Motor neuron (in vitro differentiated cells): ENCODE measurements around the gene VPS50. TPM values are rescaled to one million over a fixed set of nuclear protein-coding genes. Genes with fewer than 3 reads are reported as not detected.

Source experiments
- ATAC-seq, 8 experiments: fragments of 200-7000 bp; cut with Tn5 transposase; replicated peaks in 6 of 8; 2 replicates each; pipeline ENCODE4 v1.8.0; 2021; ENCODE audit warnings: mild to moderate bottlenecking in 8 of 8, moderate library complexity in 8 of 8
- H3K27ac ChIP-seq, 2 donors: fragments of 250-450 bp; sonication (Bioruptor Pico); 2 replicates each; pipeline ENCODE4 v1.9.0; 2021; ENCODE audit warnings: antibody characterized with exemption in 2 of 2, mild to moderate bottlenecking in 2 of 2, moderate library complexity in 1 of 2
- H3K4me1 ChIP-seq, 2 donors: fragments of 250-450 bp; sonication (Bioruptor Pico); replicated peaks in 1 of 2; 2 replicates each; pipeline ENCODE4 v1.6.1; 2021; ENCODE audit warnings: antibody characterized with exemption in 2 of 2, mild to moderate bottlenecking in 2 of 2, moderate library complexity in 1 of 2
- H3K4me3 ChIP-seq, 5 donors: fragments of 250-450 bp; sonication (Bioruptor Pico); 2 replicates each; pipeline ENCODE4 v1.9.0; 2021; ENCODE audit warnings: antibody characterized with exemption in 5 of 5, mild to moderate bottlenecking in 5 of 5, moderate library complexity in 4 of 5
- WGBS, 10 experiments: fragments of 450-650 bp; shearing (Covaris generic); methylation state at CpG; one replicate each; pipeline ENCODE4 v1.0.0; 2022; 5-methylcytosine and 5-hydroxymethylcytosine counted together
- in situ Hi-C, 9 experiments: fragments of 400-800 bp; cut with MboI; loops; one replicate each; pipeline ENCODE4 v1.15.0; 2021; ENCODE audit warnings: low sequenced_read_pairs in 9 of 9, low pct_unique_long_range_greater_than_20kb in 2 of 9; ENCODE audit not compliant: unreplicated experiment in 9 of 9
- total RNA-seq, 8 experiments: library from RNA; unstranded; fragments of 300-600 nt; gene quantifications; 2 replicates each; pipeline versions ENCODE4 v1.2.3 to v1.2.4, GENCODE V29; 2022

VPS50 gene
- total RNA-seq, 8 experiments from 2014 or later, result 17.5 to 28.7 (median 21.3) TPM

- 0 to 64% (median 21%) methylated on average over 1 of the region's 1 CpG; no CpG with 5 or more reads in 4 of the 10 experiments for WGBS, 10 experiments
- H3K4me1 ChIP-seq, result no peaks in the 10 kb centered on the region
- no peak overlapping the region for H3K4me3 ChIP-seq
- ATAC-seq, result peak in 3 of 8 experiments; percentile 34 to 49 (median 38)
- H3K27ac ChIP-seq, result no peak overlapping the region
- in situ Hi-C loops, result no loop called here
These were observed 19.3 kb upstream of the VPS50 start for GRCh38 chr7:93212881-93213280.

GRCh38 chr7:93218997-93219827 lies 13.0 kb upstream of the VPS50 start:
- WGBS, 10 experiments, result 23 to 80% (median 56%) methylated on average over 2 to 10 of the region's 10 CpGs
- no peak for ATAC-seq
- in situ Hi-C loops, result no loop called here

GRCh38 chr7:93219868-93220267 lies 12.3 kb upstream of the VPS50 start:
- no peak overlapping the region for H3K4me3 ChIP-seq
- 0 to 100% (median 61%) methylated on average over 1 of the region's 1 CpG; no CpG with 5 or more reads in 2 of the 10 experiments for WGBS, 10 experiments
- in situ Hi-C loops, result loop anchor here in 1 of 9 experiments (10.0 kb wide), 1 partner anchor 45 kb away; no protein-coding TSS in a partner anchor
- no peak for ATAC-seq
- H3K27ac ChIP-seq, result no peak overlapping the region
- H3K4me1 ChIP-seq, result no peaks in the 10 kb centered on the region

More at GRCh38 chr7:93218997-93219827, 13.0 kb upstream of the VPS50 start:
- Histone ChIP-seq H3K4me1 (no peaks in the 10 kb centered on the region), H3K27ac (no peak overlapping the region), H3K4me3 (no peak overlapping the region)

- Histone ChIP-seq H3K27ac (no peak within 1 kb of the TSS), H3K4me3 (no peak within 1 kb of the TSS), H3K4me1 (peaks cover 0 to 2% of the 10 kb centered on the region in 2 donors)
- ATAC-seq, result peak in 1 of 8 experiments; percentile 45
- WGBS, 10 experiments, result 10 to 80% (median 43%) methylated on average over 1 to 2 of the region's 2 CpGs; no CpG with 5 or more reads in 2 of the 10 experiments
- in situ Hi-C loops, result loop anchor here in 2 of 9 experiments (10.0 to 25.0 kb wide), 2 partner anchors 52 to 336 kb away; partner anchors contain the start of gene CALCR (in 2 of the 2)
These were observed 5.9 kb upstream of the VPS50 start, which contains the start of gene HEPACAM2 for GRCh38 chr7:93226310-93226709. HEPACAM2 (minus strand) TSS chr7:93226469.

GRCh38 chr7:93228302-93228701 lies 3.9 kb upstream of the VPS50 start:
- no peak overlapping the region for H3K4me3 ChIP-seq
- in situ Hi-C loops, result loop anchor here in 2 of 9 experiments (10.0 to 25.0 kb wide), 2 partner anchors 54 to 334 kb away; partner anchors contain the start of gene CALCR (in 2 of the 2)
- 0 to 14% (median 0%) methylated on average over 1 to 2 of the region's 2 CpGs; no CpG with 5 or more reads in 3 of the 10 experiments for WGBS, 10 experiments
- no peak for ATAC-seq
- H3K27ac ChIP-seq, result no peak overlapping the region
- H3K4me1 ChIP-seq, result peaks cover 0 to 8% of the 10 kb centered on the region in 2 donors

GRCh38 chr7:93231259-93231658 lies 907 bp upstream of the VPS50 start:
- Histone ChIP-seq H3K4me3 (peak overlapping the region; percentile 58 to 85 (median 69)), H3K4me1 (peaks cover 0 to 11% of the 10 kb centered on the region in 2 donors), H3K27ac (no peak overlapping the region)
- WGBS, 10 experiments, result 32 to 100% (median 67%) methylated on average over 1 to 5 of the region's 5 CpGs; no CpG with 5 or more reads in 2 of the 10 experiments
- no peak for ATAC-seq
- in situ Hi-C loops, result loop anchor here in 2 of 9 experiments (25.0 kb wide), 1 partner anchor 331 kb away; the partner anchor contains the start of gene CALCR (in 2 of the 2)

- Histone ChIP-seq H3K4me1 (peaks cover 0 to 11% of the 10 kb centered on the region in 2 donors), H3K27ac (peak overlapping the region in 1 of 2 donors; percentile 43), H3K4me3 (peak overlapping the region; percentile 58 to 85 (median 69))
- 0 to 14% (median 0%) methylated on average over 1 to 6 of the region's 8 CpGs for WGBS, 10 experiments
- in situ Hi-C loops, result loop anchor here in 2 of 9 experiments (25.0 kb wide), 1 partner anchor 330 kb away; the partner anchor contains the start of gene CALCR (in 2 of the 2)
- peak; percentile 5 to 19 (median 11) for ATAC-seq
These were observed 480 bp downstream of the VPS50 start for GRCh38 chr7:93232673-93233018.

- ATAC-seq, result no peak
- in situ Hi-C loops, result loop anchor here in 2 of 9 experiments (25.0 kb wide), 1 partner anchor 327 kb away; the partner anchor contains the start of gene CALCR (in 2 of the 2)
- H3K4me3 ChIP-seq, result no peak overlapping the region
- H3K27ac ChIP-seq, result no peak overlapping the region
- 51 to 83% (median 69%) methylated on average over 1 to 2 of the region's 2 CpGs; no CpG with 5 or more reads in 3 of the 10 experiments for WGBS, 10 experiments
- peaks cover 0 to 11% of the 10 kb centered on the region in 2 donors for H3K4me1 ChIP-seq
These were observed 3.4 kb downstream of the VPS50 start for GRCh38 chr7:93235541-93235940.

- in situ Hi-C loops, result loop anchor here in 2 of 9 experiments (25.0 kb wide), 1 partner anchor 324 kb away; the partner anchor contains the start of gene CALCR (in 2 of the 2)
- WGBS, 10 experiments, result 74 to 100% (median 90%) methylated on average over 1 to 4 of the region's 4 CpGs; no CpG with 5 or more reads in 1 of the 10 experiments
- ATAC-seq, result no peak
- H3K27ac ChIP-seq, result no peak overlapping the region
- peaks cover 0 to 4% of the 10 kb centered on the region in 2 donors for H3K4me1 ChIP-seq
- no peak overlapping the region for H3K4me3 ChIP-seq
These were observed 6.0 kb downstream of the VPS50 start for GRCh38 chr7:93238131-93238530.

- 76 to 100% (median 83%) methylated on average over 1 to 2 of the region's 2 CpGs; no CpG with 5 or more reads in 3 of the 10 experiments for WGBS, 10 experiments
- H3K27ac ChIP-seq, result no peak overlapping the region
- in situ Hi-C loops, result loop anchor here in 2 of 9 experiments (25.0 kb wide), 1 partner anchor 324 kb away; the partner anchor contains the start of gene CALCR (in 2 of the 2)
These were observed 6.6 kb downstream of the VPS50 start for GRCh38 chr7:93238748-93239147.

GRCh38 chr7:93239824-93240223 lies 7.7 kb downstream of the VPS50 start:
- no peak overlapping the region for H3K27ac ChIP-seq
- in situ Hi-C loops, result loop anchor here in 2 of 9 experiments (25.0 kb wide), 1 partner anchor 322 kb away; the partner anchor contains the start of gene CALCR (in 2 of the 2)
- WGBS, 10 experiments, result 78 to 100% (median 88%) methylated on average over 1 to 4 of the region's 4 CpGs; no CpG with 5 or more reads in 3 of the 10 experiments
- H3K4me1 ChIP-seq, result no peaks in the 10 kb centered on the region
- H3K4me3 ChIP-seq, result no peak overlapping the region
- ATAC-seq, result no peak

More at GRCh38 chr7:93238748-93239147, 6.6 kb downstream of the VPS50 start:
- H3K4me1 ChIP-seq, result no peaks in the 10 kb centered on the region
- H3K4me3 ChIP-seq, result no peak overlapping the region
- no peak for ATAC-seq

- H3K27ac ChIP-seq, result no peak overlapping the region
- in situ Hi-C loops, result loop anchor here in 2 of 9 experiments (25.0 kb wide), 1 partner anchor 320 kb away; the partner anchor contains the start of gene CALCR (in 2 of the 2)
- H3K4me1 ChIP-seq, result no peaks in the 10 kb centered on the region
- H3K4me3 ChIP-seq, result no peak overlapping the region
- no peak for ATAC-seq
- WGBS, 10 experiments, result 77 to 100% (median 100%) methylated on average over 1 to 3 of the region's 3 CpGs; no CpG with 5 or more reads in 1 of the 10 experiments
These were observed 9.9 kb downstream of the VPS50 start for GRCh38 chr7:93242106-93242505.
